Esophagus squamous epithelium (tissue), 4 donors: ENCODE results near the gene LMX1B.

ENCODE experiments used
- CTCF ChIP-seq, 6 experiments: fragments of 450-650 bp in 4 of 6; fragments of 200-600 bp in 2 of 6; sonication (generic) in 2 of 6; IDR thresholded peaks; one replicate each; pipeline ENCODE4 v1.5.1; 2016 to 2019; ENCODE audit warnings: antibody characterized with exemption in 6 of 6, mild to moderate bottlenecking in 4 of 6, moderate library complexity in 4 of 6
- POLR2A ChIP-seq, 4 donors: fragments of 450-650 bp; IDR thresholded peaks; one replicate each; pipeline ENCODE4 v1.6.1; 2017; ENCODE audit warnings: antibody characterized with exemption in 4 of 4, mild to moderate bottlenecking in 4 of 4, moderate library complexity in 3 of 4

GRCh38 chr9:126626926-126627233 is 13.2 kb downstream of the LMX1B start:
- no peak for TF ChIP-seq CTCF (IDR thresholded peaks at IDR 0.05)
- no peak for TF ChIP-seq POLR2A (IDR thresholded peaks at IDR 0.05)
